ENCODE results near the gene HSD11B1.

Gene HSD11B1

GRCh38 chr1:209707308-209707707, 2.7 kb downstream of the HSD11B1 start:
- Histone ChIP-seq H3K4me3 (ENCODE audit: low read length in 2 of 2) (no peak overlapping the region), H3K9ac (ENCODE audit: low read depth in 1 of 2, low read length in 2 of 2) (no peak overlapping the region), H3K27ac (ENCODE audit: low read depth in 2 of 2, low read length in 2 of 2) (no peak overlapping the region), H3K36me3 (ENCODE audit: control insufficient read depth in 2 of 2, insufficient read depth in 2 of 2, low read length in 2 of 2) (no peaks in the 10 kb centered on the region), H3K9me3 (ENCODE audit: control insufficient read depth in 2 of 2, low read length in 2 of 2) (no peaks in the 10 kb centered on the region), H3K27me3 (ENCODE audit: control insufficient read depth in 2 of 2, insufficient read depth in 2 of 2, low read length in 2 of 2) (no peaks in the 10 kb centered on the region), H3K4me1 (ENCODE audit: control insufficient read depth in 2 of 2, insufficient read depth in 2 of 2, low read length in 2 of 2) (peaks cover 0 to 3% of the 10 kb centered on the region in 2 donors)

GRCh38 chr1:209708297-209708696, 3.7 kb downstream of the HSD11B1 start:
- Histone ChIP-seq H3K27me3 (ENCODE audit: control insufficient read depth in 2 of 2, insufficient read depth in 2 of 2, low read length in 2 of 2) (no peaks in the 10 kb centered on the region), H3K9ac (ENCODE audit: low read depth in 1 of 2, low read length in 2 of 2) (no peak overlapping the region), H3K9me3 (ENCODE audit: control insufficient read depth in 2 of 2, low read length in 2 of 2) (no peaks in the 10 kb centered on the region), H3K4me3 (ENCODE audit: low read length in 2 of 2) (no peak overlapping the region), H3K36me3 (ENCODE audit: control insufficient read depth in 2 of 2, insufficient read depth in 2 of 2, low read length in 2 of 2) (no peaks in the 10 kb centered on the region), H3K27ac (ENCODE audit: low read depth in 2 of 2, low read length in 2 of 2) (no peak overlapping the region), H3K4me1 (ENCODE audit: control insufficient read depth in 2 of 2, insufficient read depth in 2 of 2, low read length in 2 of 2) (peaks cover 0 to 3% of the 10 kb centered on the region in 2 donors)

GRCh38 chr1:209710093-209710492, 5.4 kb downstream of the HSD11B1 start:
- Histone ChIP-seq H3K4me3 (ENCODE audit: low read length in 2 of 2) (no peak overlapping the region), H3K27ac (ENCODE audit: low read depth in 2 of 2, low read length in 2 of 2) (no peak overlapping the region), H3K27me3 (ENCODE audit: control insufficient read depth in 2 of 2, insufficient read depth in 2 of 2, low read length in 2 of 2) (no peaks in the 10 kb centered on the region), H3K4me1 (ENCODE audit: control insufficient read depth in 2 of 2, insufficient read depth in 2 of 2, low read length in 2 of 2) (no peaks in the 10 kb centered on the region), H3K36me3 (ENCODE audit: control insufficient read depth in 2 of 2, insufficient read depth in 2 of 2, low read length in 2 of 2) (no peaks in the 10 kb centered on the region), H3K9ac (ENCODE audit: low read depth in 1 of 2, low read length in 2 of 2) (no peak overlapping the region), H3K9me3 (ENCODE audit: control insufficient read depth in 2 of 2, low read length in 2 of 2) (no peaks in the 10 kb centered on the region)

GRCh38 chr1:209710847-209711246, 6.2 kb downstream of the HSD11B1 start:
- Histone ChIP-seq H3K9me3 (ENCODE audit: control insufficient read depth in 2 of 2, low read length in 2 of 2) (no peaks in the 10 kb centered on the region), H3K27me3 (ENCODE audit: control insufficient read depth in 2 of 2, insufficient read depth in 2 of 2, low read length in 2 of 2) (no peaks in the 10 kb centered on the region), H3K36me3 (ENCODE audit: control insufficient read depth in 2 of 2, insufficient read depth in 2 of 2, low read length in 2 of 2) (no peaks in the 10 kb centered on the region), H3K4me3 (ENCODE audit: low read length in 2 of 2) (no peak overlapping the region), H3K4me1 (ENCODE audit: control insufficient read depth in 2 of 2, insufficient read depth in 2 of 2, low read length in 2 of 2) (no peaks in the 10 kb centered on the region), H3K27ac (ENCODE audit: low read depth in 2 of 2, low read length in 2 of 2) (no peak overlapping the region), H3K9ac (ENCODE audit: low read depth in 1 of 2, low read length in 2 of 2) (no peak overlapping the region)

GRCh38 chr1:209714338-209714737, 9.7 kb downstream of the HSD11B1 start:
- Histone ChIP-seq H3K27ac (ENCODE audit: low read depth in 2 of 2, low read length in 2 of 2) (no peak overlapping the region), H3K36me3 (ENCODE audit: control insufficient read depth in 2 of 2, insufficient read depth in 2 of 2, low read length in 2 of 2) (no peaks in the 10 kb centered on the region)

GRCh38 chr1:209715314-209715713, 10.7 kb downstream of the HSD11B1 start:
- H3K27me3 ChIP-seq (ENCODE audit: control insufficient read depth in 2 of 2, insufficient read depth in 2 of 2, low read length in 2 of 2): no peaks in the 10 kb centered on the region
- H3K4me3 ChIP-seq (ENCODE audit: low read length in 2 of 2): no peak overlapping the region
- no peaks in the 10 kb centered on the region for H3K9me3 ChIP-seq (ENCODE audit: control insufficient read depth in 2 of 2, low read length in 2 of 2)
- no peak overlapping the region for H3K9ac ChIP-seq (ENCODE audit: low read depth in 1 of 2, low read length in 2 of 2)
- no peaks in the 10 kb centered on the region for H3K4me1 ChIP-seq (ENCODE audit: control insufficient read depth in 2 of 2, insufficient read depth in 2 of 2, low read length in 2 of 2)
- H3K27ac ChIP-seq (ENCODE audit: low read depth in 2 of 2, low read length in 2 of 2): no peak overlapping the region
- H3K36me3 ChIP-seq (ENCODE audit: control insufficient read depth in 2 of 2, insufficient read depth in 2 of 2, low read length in 2 of 2): no peaks in the 10 kb centered on the region

More at GRCh38 chr1:209714338-209714737, 9.7 kb downstream of the HSD11B1 start:
- no peak overlapping the region for H3K9ac ChIP-seq (ENCODE audit: low read depth in 1 of 2, low read length in 2 of 2)
- H3K4me3 ChIP-seq (ENCODE audit: low read length in 2 of 2): no peak overlapping the region
- H3K4me1 ChIP-seq (ENCODE audit: control insufficient read depth in 2 of 2, insufficient read depth in 2 of 2, low read length in 2 of 2): no peaks in the 10 kb centered on the region
- no peaks in the 10 kb centered on the region for H3K27me3 ChIP-seq (ENCODE audit: control insufficient read depth in 2 of 2, insufficient read depth in 2 of 2, low read length in 2 of 2)
- no peaks in the 10 kb centered on the region for H3K9me3 ChIP-seq (ENCODE audit: control insufficient read depth in 2 of 2, low read length in 2 of 2)

- H3K36me3 ChIP-seq (ENCODE audit: control insufficient read depth in 2 of 2, insufficient read depth in 2 of 2, low read length in 2 of 2): no peaks in the 10 kb centered on the region
- H3K9me3 ChIP-seq (ENCODE audit: control insufficient read depth in 2 of 2, low read length in 2 of 2): no peaks in the 10 kb centered on the region
- no peak overlapping the region for H3K4me3 ChIP-seq (ENCODE audit: low read length in 2 of 2)
- no peak overlapping the region for H3K9ac ChIP-seq (ENCODE audit: low read depth in 1 of 2, low read length in 2 of 2)
- H3K27me3 ChIP-seq (ENCODE audit: control insufficient read depth in 2 of 2, insufficient read depth in 2 of 2, low read length in 2 of 2): no peaks in the 10 kb centered on the region
- no peaks in the 10 kb centered on the region for H3K4me1 ChIP-seq (ENCODE audit: control insufficient read depth in 2 of 2, insufficient read depth in 2 of 2, low read length in 2 of 2)
- H3K27ac ChIP-seq (ENCODE audit: low read depth in 2 of 2, low read length in 2 of 2): no peak overlapping the region
These were observed 13.2 kb downstream of the HSD11B1 start for GRCh38 chr1:209717818-209718217.

- no peaks in the 10 kb centered on the region for H3K9me3 ChIP-seq (ENCODE audit: control insufficient read depth in 2 of 2, low read length in 2 of 2)
- H3K36me3 ChIP-seq (ENCODE audit: control insufficient read depth in 2 of 2, insufficient read depth in 2 of 2, low read length in 2 of 2): no peaks in the 10 kb centered on the region
- no peak overlapping the region for H3K9ac ChIP-seq (ENCODE audit: low read depth in 1 of 2, low read length in 2 of 2)
- H3K27ac ChIP-seq (ENCODE audit: low read depth in 2 of 2, low read length in 2 of 2): peak overlapping the region in 1 of 2 donors; percentile 51
- H3K4me3 ChIP-seq (ENCODE audit: low read length in 2 of 2): no peak overlapping the region
- no peaks in the 10 kb centered on the region for H3K27me3 ChIP-seq (ENCODE audit: control insufficient read depth in 2 of 2, insufficient read depth in 2 of 2, low read length in 2 of 2)
- H3K4me1 ChIP-seq (ENCODE audit: control insufficient read depth in 2 of 2, insufficient read depth in 2 of 2, low read length in 2 of 2): no peaks in the 10 kb centered on the region
These were observed 15.7 kb downstream of the HSD11B1 start for GRCh38 chr1:209720326-209720725.

GRCh38 chr1:209720826-209721225, 16.2 kb downstream of the HSD11B1 start:
- Histone ChIP-seq H3K9me3 (ENCODE audit: control insufficient read depth in 2 of 2, low read length in 2 of 2) (no peaks in the 10 kb centered on the region), H3K27ac (ENCODE audit: low read depth in 2 of 2, low read length in 2 of 2) (peak overlapping the region in 1 of 2 donors; percentile 51), H3K27me3 (ENCODE audit: control insufficient read depth in 2 of 2, insufficient read depth in 2 of 2, low read length in 2 of 2) (no peaks in the 10 kb centered on the region), H3K9ac (ENCODE audit: low read depth in 1 of 2, low read length in 2 of 2) (no peak overlapping the region), H3K4me1 (ENCODE audit: control insufficient read depth in 2 of 2, insufficient read depth in 2 of 2, low read length in 2 of 2) (no peaks in the 10 kb centered on the region), H3K4me3 (ENCODE audit: low read length in 2 of 2) (no peak overlapping the region), H3K36me3 (ENCODE audit: control insufficient read depth in 2 of 2, insufficient read depth in 2 of 2, low read length in 2 of 2) (no peaks in the 10 kb centered on the region)

GRCh38 chr1:209721323-209721722, 16.7 kb downstream of the HSD11B1 start:
- no peaks in the 10 kb centered on the region for H3K9me3 ChIP-seq (ENCODE audit: control insufficient read depth in 2 of 2, low read length in 2 of 2)
- no peaks in the 10 kb centered on the region for H3K4me1 ChIP-seq (ENCODE audit: control insufficient read depth in 2 of 2, insufficient read depth in 2 of 2, low read length in 2 of 2)
- H3K27me3 ChIP-seq (ENCODE audit: control insufficient read depth in 2 of 2, insufficient read depth in 2 of 2, low read length in 2 of 2): no peaks in the 10 kb centered on the region
- H3K27ac ChIP-seq (ENCODE audit: low read depth in 2 of 2, low read length in 2 of 2): no peak overlapping the region
- no peak overlapping the region for H3K9ac ChIP-seq (ENCODE audit: low read depth in 1 of 2, low read length in 2 of 2)
- no peak overlapping the region for H3K4me3 ChIP-seq (ENCODE audit: low read length in 2 of 2)
- H3K36me3 ChIP-seq (ENCODE audit: control insufficient read depth in 2 of 2, insufficient read depth in 2 of 2, low read length in 2 of 2): no peaks in the 10 kb centered on the region

GRCh38 chr1:209723265-209723664, 18.6 kb downstream of the HSD11B1 start:
- Histone ChIP-seq H3K4me1 (ENCODE audit: control insufficient read depth in 2 of 2, insufficient read depth in 2 of 2, low read length in 2 of 2) (no peaks in the 10 kb centered on the region), H3K9ac (ENCODE audit: low read depth in 1 of 2, low read length in 2 of 2) (no peak overlapping the region), H3K27ac (ENCODE audit: low read depth in 2 of 2, low read length in 2 of 2) (no peak overlapping the region)

More at GRCh38 chr1:209723265-209723664, 18.6 kb downstream of the HSD11B1 start:
- Histone ChIP-seq H3K36me3 (ENCODE audit: control insufficient read depth in 2 of 2, insufficient read depth in 2 of 2, low read length in 2 of 2) (no peaks in the 10 kb centered on the region), H3K27me3 (ENCODE audit: control insufficient read depth in 2 of 2, insufficient read depth in 2 of 2, low read length in 2 of 2) (no peaks in the 10 kb centered on the region), H3K4me3 (ENCODE audit: low read length in 2 of 2) (no peak overlapping the region), H3K9me3 (ENCODE audit: control insufficient read depth in 2 of 2, low read length in 2 of 2) (no peaks in the 10 kb centered on the region)
